ENCODE data around the gene PLCB1. TPM values are rescaled to one million over a fixed set of nuclear protein-coding genes. Genes with fewer than 3 reads are reported as not detected.

The PLCB1 gene
- total and polyA plus RNA-seq, 2 donors (not counting 3 experiments of a cell fraction or from before 2014, with no cell fraction given) = 10.2 to 53.4 TPM

DNA sequence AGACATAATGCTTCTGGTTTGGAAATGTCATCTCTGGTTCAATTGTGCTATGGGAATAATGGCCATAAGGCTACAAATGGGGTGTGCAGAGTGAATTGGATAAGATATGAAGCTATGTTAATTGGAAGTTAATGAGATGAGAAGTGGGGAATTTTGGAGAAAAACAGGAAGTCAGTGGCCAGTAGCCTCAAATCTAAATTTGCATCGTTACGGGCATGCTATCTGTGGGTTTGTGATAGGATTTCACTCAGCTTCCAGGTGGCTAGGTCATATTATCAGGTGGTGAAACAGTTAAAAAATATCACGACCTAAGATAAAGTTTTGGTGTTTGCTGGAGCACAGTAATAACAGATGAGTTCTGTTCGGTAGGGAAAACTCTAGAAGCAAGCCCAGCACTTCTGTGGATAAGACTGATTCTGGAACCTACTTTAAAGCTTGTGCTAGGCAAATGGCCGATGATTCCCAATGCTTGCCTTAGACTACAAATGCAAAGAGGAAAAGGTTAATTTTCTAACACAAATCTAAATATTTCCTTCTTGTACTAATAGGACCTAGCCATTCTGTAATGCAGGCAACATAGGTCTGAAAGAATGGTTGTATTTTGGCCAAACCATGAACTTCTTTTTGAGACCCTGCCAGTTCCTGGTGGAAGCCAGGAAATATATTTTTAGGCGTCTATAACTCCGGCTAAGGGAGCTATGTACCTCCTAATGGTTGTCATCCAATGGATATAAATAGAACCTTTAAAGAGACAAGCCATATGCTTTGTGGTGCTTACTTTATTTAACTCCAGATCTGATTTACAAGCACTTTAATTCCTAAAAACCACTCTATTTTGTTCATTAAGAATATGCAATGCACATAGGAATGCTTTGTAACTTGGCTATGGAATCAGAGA is 111.0 kb downstream of the PLCB1 start:
- BruUV-seq (replicated peaks) = no TSS peak
- POLR2A ChIA-PET = no interaction called here
- DNase-seq (ENCODE audit: low read depth, low spot score) (no peak), FAIRE-seq (no peak)
- intact Hi-C loops (cut with micrococcal nuclease) = no loop called here
- Histone ChIP-seq H3K9me1 (replicated peaks; ENCODE audit: control insufficient read depth, extremely low read depth, insufficient read depth, low read length) (no peaks in the 10 kb centered on the region), H3K4me1 (ENCODE audit: control insufficient read depth, extremely low read depth, insufficient read depth, low read length) (peaks cover 10% of the 10 kb centered on the region), H2AFZ (ENCODE audit: low read depth, low read length) (no peak overlapping the region), H3K9me3 (replicated peaks; ENCODE audit: control insufficient read depth, insufficient read depth, low read length) (no peaks in the 10 kb centered on the region), H3K27ac (ENCODE audit: insufficient read depth, low read depth, low read length) (no peak overlapping the region), H3K4me2 (ENCODE audit: insufficient read depth, low read length) (no peak overlapping the region), H4K20me1 (replicated peaks; ENCODE audit: control insufficient read depth, extremely low read depth, insufficient read depth, low read length) (no peaks in the 10 kb centered on the region), H3K36me3 (ENCODE audit: control insufficient read depth in 2 of 2, extremely low read depth in 1 of 2, insufficient read depth in 2 of 2, low read length in 2 of 2) (no peaks in the 10 kb centered on the region), H3K27me3 (ENCODE audit: control insufficient read depth in 2 of 2, insufficient read depth in 2 of 2, low read length in 2 of 2) (no peaks in the 10 kb centered on the region), H3K79me2 (ENCODE audit: control insufficient read depth, insufficient read depth, low read length) (no peaks in the 10 kb centered on the region), H3K9ac (replicated peaks; ENCODE audit: extremely low read depth, insufficient read depth, low read length) (no peak overlapping the region), H3K4me3 (replicated peaks in 1 of 3; ENCODE audit: insufficient read depth in 1 of 3, low read depth in 1 of 3, low read length in 3 of 3) (no peak overlapping the region)
- dilution Hi-C loops (cut with MboI; ENCODE audit: extremely low pct_ligation_motif_present, low sequenced_read_pairs) = no loop called here
- TF ChIP-seq MYC (IDR thresholded peaks at IDR 0.05; ENCODE audit: low read depth, low read length) = no peak
- no peak for TF ChIP-seq POLR2AphosphoS5 (IDR thresholded peaks at IDR 0.05; ENCODE audit: insufficient read depth, low read depth, low read length)
- TF ChIP-seq FOS (IDR thresholded peaks at IDR 0.05; ENCODE audit: borderline replicate concordance, insufficient read depth, low read length) = no peak
- TF ChIP-seq, protein P1, sequence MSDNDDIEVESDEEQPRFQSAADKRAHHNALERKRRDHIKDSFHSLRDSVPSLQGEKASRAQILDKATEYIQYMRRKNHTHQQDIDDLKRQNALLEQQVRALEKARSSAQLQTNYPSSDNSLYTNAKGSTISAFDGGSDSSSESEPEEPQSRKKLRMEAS (IDR thresholded peaks at IDR 0.05; ENCODE audit: insufficient read depth, insufficient read length) = no peak
- TF ChIP-seq JUN (IDR thresholded peaks at IDR 0.05; ENCODE audit: borderline replicate concordance, insufficient read depth, insufficient read length, low read depth) = no peak
- no peak for TF ChIP-seq EZH2 (IDR thresholded peaks at IDR 0.05; ENCODE audit: borderline replicate concordance, low read depth, low read length, severe bottlenecking)
- TF ChIP-seq GATA2 (IDR thresholded peaks at IDR 0.05; ENCODE audit: insufficient read depth, insufficient read length, low read depth, low read length) = no peak
- TF ChIP-seq POLR2A (IDR thresholded peaks at IDR 0.05; ENCODE audit: low read depth, low read length) = no peak
- TF ChIP-seq, protein P2, sequence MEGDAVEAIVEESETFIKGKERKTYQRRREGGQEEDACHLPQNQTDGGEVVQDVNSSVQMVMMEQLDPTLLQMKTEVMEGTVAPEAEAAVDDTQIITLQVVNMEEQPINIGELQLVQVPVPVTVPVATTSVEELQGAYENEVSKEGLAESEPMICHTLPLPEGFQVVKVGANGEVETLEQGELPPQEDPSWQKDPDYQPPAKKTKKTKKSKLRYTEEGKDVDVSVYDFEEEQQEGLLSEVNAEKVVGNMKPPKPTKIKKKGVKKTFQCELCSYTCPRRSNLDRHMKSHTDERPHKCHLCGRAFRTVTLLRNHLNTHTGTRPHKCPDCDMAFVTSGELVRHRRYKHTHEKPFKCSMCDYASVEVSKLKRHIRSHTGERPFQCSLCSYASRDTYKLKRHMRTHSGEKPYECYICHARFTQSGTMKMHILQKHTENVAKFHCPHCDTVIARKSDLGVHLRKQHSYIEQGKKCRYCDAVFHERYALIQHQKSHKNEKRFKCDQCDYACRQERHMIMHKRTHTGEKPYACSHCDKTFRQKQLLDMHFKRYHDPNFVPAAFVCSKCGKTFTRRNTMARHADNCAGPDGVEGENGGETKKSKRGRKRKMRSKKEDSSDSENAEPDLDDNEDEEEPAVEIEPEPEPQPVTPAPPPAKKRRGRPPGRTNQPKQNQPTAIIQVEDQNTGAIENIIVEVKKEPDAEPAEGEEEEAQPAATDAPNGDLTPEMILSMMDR (IDR thresholded peaks at IDR 0.05; ENCODE audit: extremely low read depth in 1 of 2, insufficient read depth in 1 of 2, low read depth in 1 of 2, low read length in 2 of 2) = no peak
- CTCF ChIA-PET = interaction anchor here (0.8 to 1.2 kb wide), 3 partner anchors 10 to 15 kb away, joined by 3 to 5 read pairs (median 5); no protein-coding TSS in a partner anchor
